SH-SY5Y (cell line): Measurements from ENCODE around the gene PRR19.

Experiments used
- GATA2 ChIP-seq: IDR thresholded peaks from 2 replicates; pipeline ENCODE4 v1.6.1; 2011; ENCODE audit warnings: mild to moderate bottlenecking, low read depth, low read length
- GATA3 ChIP-seq: IDR thresholded peaks from 2 replicates; pipeline ENCODE4 v1.6.1; 2011; ENCODE audit warnings: low read depth, mild to moderate bottlenecking, low read length, moderate library complexity

DNA sequence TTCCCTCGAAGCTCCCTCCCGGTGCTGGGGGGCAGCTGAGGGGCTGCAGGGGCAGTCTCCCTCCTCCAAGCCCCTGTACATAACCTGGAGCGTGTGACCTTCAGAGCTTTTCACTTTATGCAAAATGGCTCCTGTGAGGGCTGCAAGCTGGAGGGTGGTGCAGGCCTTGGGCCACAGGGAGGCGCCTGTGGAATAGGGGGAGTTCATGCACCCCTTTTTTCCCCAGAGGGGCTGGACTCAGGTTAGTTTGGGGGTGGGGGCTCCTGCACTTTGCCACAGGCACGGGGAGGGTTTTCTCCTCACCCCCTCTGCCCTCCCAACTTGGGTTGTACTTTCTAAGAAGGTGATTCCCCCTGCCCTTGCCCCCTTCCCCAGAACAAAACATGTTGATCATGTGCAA, 6.6 kb upstream of the PRR19 start:
- TF ChIP-seq GATA3 (no peak), GATA2 (no peak)
